K562 (cell line): ENCODE results near the gene MERTK. TPM values are rescaled to one million over a fixed set of nuclear protein-coding genes. Genes with fewer than 3 reads are reported as not detected.
A peak's percentile ranks its signal among the peaks of the same experiment; 100 is the strongest.

ENCODE experiments used
- BCL6 ChIP-seq: fragments of 250-450 bp; sonication (Bioruptor Pico); IDR thresholded peaks from 2 replicates; pipeline ENCODE4 v1.4.0; 2020
- BRF1 ChIP-seq: IDR thresholded peaks from 3 replicates; pipeline ENCODE4 v1.6.1; 2011; ENCODE audit warnings: borderline replicate concordance, mild to moderate bottlenecking; ENCODE audit not compliant: insufficient read length; ENCODE audit errors: extremely low read depth
- CTBP1 ChIP-seq: fragments of 450-650 bp; IDR thresholded peaks from 2 replicates; pipeline ENCODE4 v1.6.1; 2016; ENCODE audit warnings: borderline replicate concordance
- GTF3C2 ChIP-seq: IDR thresholded peaks from 3 replicates; pipeline ENCODE4 v1.6.1; 2011; ENCODE audit warnings: borderline replicate concordance, mild to moderate bottlenecking, moderate library complexity; ENCODE audit not compliant: insufficient read length; ENCODE audit errors: extremely low read depth
- HSF4 ChIP-seq: fragments of 250-450 bp; sonication (Bioruptor Pico); IDR thresholded peaks from 2 replicates; pipeline ENCODE4 v2.1.2; 2022; ENCODE audit warnings: mild to moderate bottlenecking, moderate library complexity, borderline replicate concordance
- ID3 ChIP-seq, 2 experiments: fragments of 250-450 bp in 1 of 2; fragments of 450-650 bp in 1 of 2; sonication (Bioruptor Pico) in 1 of 2; IDR thresholded peaks; 2 replicates each; pipeline versions ENCODE4 v1.6.1 to v1.8.0; 2016 to 2021; ENCODE audit warnings: mild to moderate bottlenecking in 2 of 2, moderate library complexity in 2 of 2, missing compliant biosample characterization in 1 of 2, missing genetic modification characterization in 1 of 2
- MAFF ChIP-seq: IDR thresholded peaks from 2 replicates; pipeline ENCODE4 v1.6.1; 2012; ENCODE audit warnings: low read length, improper control_type of control experiment
- NRF1 ChIP-seq, 2 experiments: fragments of 450-650 bp; IDR thresholded peaks in 1 of 2; conservative IDR thresholded peaks in 1 of 2; 2 replicates each; pipeline ENCODE4 v1.6.1; 2014; ENCODE audit warnings: mild to moderate bottlenecking in 2 of 2
- PCBP2 ChIP-seq: fragments of 200-400 bp; formaldehyde crosslinking; IDR thresholded peaks from 2 replicates; pipeline ENCODE4 v1.6.1; 2018; ENCODE audit warnings: low read length, low read depth, mild to moderate bottlenecking, moderate library complexity; ENCODE audit not compliant: poor library complexity, severe bottlenecking
- PHB2 ChIP-seq: fragments of 450-650 bp; IDR thresholded peaks from 2 replicates; pipeline ENCODE4 v1.6.1; 2017; ENCODE audit warnings: low read depth
- PTTG1 ChIP-seq: fragments of 450-650 bp; IDR thresholded peaks from 2 replicates; pipeline ENCODE4 v1.6.1; 2016; ENCODE audit warnings: low read depth, mild to moderate bottlenecking, missing genetic modification characterization, missing compliant biosample characterization
- RBM39 ChIP-seq: fragments of 200-400 bp; formaldehyde crosslinking; optimal IDR thresholded peaks from 2 replicates; pipeline ENCODE3; 2018; ENCODE audit warnings: low read depth, low read length
- RCOR1 ChIP-seq, 2 experiments: IDR thresholded peaks; 2 replicates each; pipeline ENCODE4 v1.6.1; 2012; ENCODE audit warnings: low read depth in 2 of 2, low read length in 2 of 2, borderline replicate concordance in 1 of 2, improper control_type of control experiment in 1 of 2
- TAF7 ChIP-seq: fragments of 450-650 bp; IDR thresholded peaks from 2 replicates; pipeline ENCODE4 v1.6.1; 2016; ENCODE audit warnings: missing genetic modification characterization, missing compliant biosample characterization
- ZBTB49 ChIP-seq: sonication (generic); formaldehyde crosslinking; IDR thresholded peaks from 2 replicates; pipeline ENCODE4 v1.8.0; 2022; ENCODE audit warnings: missing genetic modification reagents, mild to moderate bottlenecking, borderline replicate concordance
- ZBTB7A ChIP-seq: IDR thresholded peaks from 2 replicates; pipeline ENCODE4 v1.6.1; 2011; ENCODE audit warnings: low read depth, mild to moderate bottlenecking, low read length, moderate library complexity, borderline replicate concordance; ENCODE audit not compliant: control insufficient read depth
- ZNF143 ChIP-seq: sonication (generic); formaldehyde crosslinking; IDR thresholded peaks from 2 replicates; pipeline ENCODE4 v1.9.0; 2022; ENCODE audit warnings: mild to moderate bottlenecking, missing genetic modification reagents
- ZNF253 ChIP-seq: fragments of 250-450 bp; sonication (Bioruptor Pico); conservative IDR thresholded peaks from 2 replicates; pipeline ENCODE4 v1.6.1; 2021; ENCODE audit warnings: mild to moderate bottlenecking
- ZNF277 ChIP-seq: fragments of 250-450 bp; sonication (Bioruptor Pico); IDR thresholded peaks from 2 replicates; pipeline ENCODE4 v1.8.0; 2022; ENCODE audit warnings: inconsistent platforms, mild to moderate bottlenecking, moderate library complexity, borderline replicate concordance
- ZNF384 ChIP-seq: IDR thresholded peaks from 2 replicates; pipeline ENCODE4 v1.6.1; 2012; ENCODE audit warnings: low read depth, low read length, improper control_type of control experiment
- ZNF436 ChIP-seq: fragments of 250-450, 450-650 bp; sonication (Bioruptor Pico); formaldehyde crosslinking; IDR thresholded peaks from 2 replicates; pipeline ENCODE4 v1.7.0; 2020; ENCODE audit warnings: mild to moderate bottlenecking
- ZNF75A ChIP-seq: fragments of 450-650 bp; formaldehyde crosslinking; IDR thresholded peaks from 2 replicates; pipeline ENCODE4 v1.4.0; 2020; ENCODE audit warnings: mild to moderate bottlenecking
- polyA plus RNA-seq, 8 experiments: library from polyadenylated mRNA; depleted of rRNA in 4 of 8; stranded (reverse) in 5 of 8; unstranded in 3 of 8; fragments of >200 nt; fragmentation: Nextera tagmentation in 2 of 8; fragmentation: Illumina TruSeq in 1 of 8; extraction: Ambion mirVana in 2 of 8; extraction: Trizol in 1 of 8; gene quantifications; 2 replicates each; pipeline versions ENCODE4 v1.2.1 to v1.2.3, GENCODE V29; 2011 to 2014; ENCODE audit warnings: inconsistent platforms in 1 of 8, missing spikeins in 1 of 8
- total RNA-seq, 7 experiments: library from RNA; depleted of rRNA in 6 of 7; stranded (reverse); fragments of >200 nt in 6 of 7; fragmentation: Illumina TruSeq in 2 of 7; extraction: Trizol in 2 of 7; gene quantifications; 2 replicates each; pipeline versions ENCODE4 v1.2.1 to v1.2.3, GENCODE V29; 2011 to 2021; ENCODE audit warnings: low replicate concordance in 1 of 7

Gene MERTK
- total and polyA plus RNA-seq, 9 of the 15 experiments (the other 6 are each of a cell fraction or from before 2014, with no cell fraction given), result 0.23 to 1.6 (median 0.74) TPM

- no peak for TF ChIP-seq GTF3C2
- no peak for TF ChIP-seq BCL6 (CRISPR knock-in tag)
- no peak for TF ChIP-seq ZNF143 (CRISPR knock-in tag)
- no peak for TF ChIP-seq ZNF277
- no peak for TF ChIP-seq PHB2
- peak; percentile 72; the same call in 1 of the 2 replicates for TF ChIP-seq CTBP1
- no peak for TF ChIP-seq HSF4 (CRISPR knock-in tag)
- no peak for TF ChIP-seq PCBP2
- no peak for TF ChIP-seq BRF1
- TF ChIP-seq ZNF384, result no peak
- TF ChIP-seq ZBTB49 (CRISPR knock-in tag), result no peak
- peak; percentile 57 to 60 for TF ChIP-seq NRF1 (conservative IDR thresholded peaks at IDR 0.05 in 1 of 2, IDR thresholded peaks at IDR 0.05 in 1 of 2)
- no peak for TF ChIP-seq MAFF
- no peak for TF ChIP-seq ZNF436 (CRISPR knock-in tag)
- no peak for TF ChIP-seq ZBTB7A
- TF ChIP-seq ZNF75A (CRISPR knock-in tag), result no peak
- no peak for TF ChIP-seq PTTG1 (tag)
- TF ChIP-seq RBM39, result no peak
- TF ChIP-seq ID3 (CRISPR knock-in tag; IDR thresholded peaks at IDR 0.05), result no peak
- TF ChIP-seq ID3 (tag; IDR thresholded peaks at IDR 0.05), result no peak
- no peak for TF ChIP-seq ZNF253 (CRISPR knock-in tag)
- TF ChIP-seq RCOR1 (IDR thresholded peaks at IDR 0.05; ENCODE audit: borderline replicate concordance in 1 of 2, low read depth in 2 of 2, low read length in 2 of 2), result peak in 1 of 2 experiments; percentile 76; a peak in 1 of 4 replicates
- no peak for TF ChIP-seq TAF7 (tag)
Observed at GRCh38 chr2:112026509-112026908, 128.1 kb downstream of the MERTK start (continued).
